K562 (cell line): Measurements from ENCODE around the gene CS. TPM values are rescaled to one million over a fixed set of nuclear protein-coding genes. Genes with fewer than 3 reads are reported as not detected.

Experiments
- ARHGAP35 ChIP-seq: fragments of 450-650 bp; IDR thresholded peaks from 2 replicates; pipeline ENCODE4 v1.6.1; 2018; ENCODE audit not compliant: partially characterized antibody
- CEBPG ChIP-seq, 3 experiments: fragments of 200-800 bp in 1 of 3; sonication (Bioruptor generic) in 1 of 3; sonication (generic) in 1 of 3; formaldehyde crosslinking in 1 of 3; IDR thresholded peaks in 2 of 3; conservative IDR thresholded peaks in 1 of 3; 2 replicates each; pipeline versions ENCODE4 v1.6.1 to v1.8.0; 2016 to 2022; ENCODE audit warnings: missing compliant biosample characterization in 2 of 3, missing genetic modification characterization in 2 of 3, mild to moderate bottlenecking in 1 of 3, missing genetic modification reagents in 1 of 3
- ETS1 ChIP-seq: conservative IDR thresholded peaks from 2 replicates; pipeline ENCODE4 v1.6.1; 2011; ENCODE audit warnings: low read depth, mild to moderate bottlenecking, low read length; ENCODE audit not compliant: control insufficient read depth
- NFE2 ChIP-seq: IDR thresholded peaks from 2 replicates; pipeline ENCODE4 v1.6.1; 2014; ENCODE audit warnings: antibody characterized with exemption, low read depth
- NFE2L1 ChIP-seq: fragments of 450-650 bp; IDR thresholded peaks from 2 replicates; pipeline ENCODE4 v1.6.1; 2016; ENCODE audit warnings: missing genetic modification characterization, low read depth, mild to moderate bottlenecking, missing compliant biosample characterization, moderate library complexity, borderline replicate concordance
- RREB1 ChIP-seq: fragments of 250-450 bp; sonication (Bioruptor Pico); IDR thresholded peaks from 2 replicates; pipeline ENCODE4 v1.4.0; 2020
- ZNF165 ChIP-seq: fragments of 250-450 bp; sonication (Bioruptor Pico); IDR thresholded peaks from 2 replicates; pipeline ENCODE4 v1.4.0; 2020; ENCODE audit warnings: borderline replicate concordance
- ZNF280A ChIP-seq: fragments of 450-650 bp; IDR thresholded peaks from 2 replicates; pipeline ENCODE4 v1.6.1; 2018; ENCODE audit warnings: mild to moderate bottlenecking, low read depth; ENCODE audit not compliant: partially characterized antibody
- ZNF280B ChIP-seq: fragments of 250-450 bp; sonication (Bioruptor Pico); IDR thresholded peaks from 2 replicates; pipeline ENCODE4 v1.5.1; 2021; ENCODE audit warnings: mild to moderate bottlenecking
- ZNF717 ChIP-seq: fragments of 250-450 bp; sonication (Bioruptor Pico); IDR thresholded peaks from 2 replicates; pipeline ENCODE4 v1.5.0; 2021
- ZNF740 ChIP-seq, 3 experiments: fragments of 200-800 bp in 1 of 3; sonication (Bioruptor generic) in 1 of 3; sonication (generic) in 1 of 3; formaldehyde crosslinking in 1 of 3; IDR thresholded peaks; 2 replicates each; pipeline versions ENCODE4 v1.6.1 to v1.8.0; 2016 to 2022; ENCODE audit warnings: mild to moderate bottlenecking in 2 of 3, missing compliant biosample characterization in 2 of 3, missing genetic modification characterization in 2 of 3, missing genetic modification reagents in 1 of 3
- polyA plus RNA-seq, 8 experiments: library from polyadenylated mRNA; depleted of rRNA in 4 of 8; stranded (reverse) in 5 of 8; unstranded in 3 of 8; fragments of >200 nt; fragmentation: Nextera tagmentation in 2 of 8; fragmentation: Illumina TruSeq in 1 of 8; extraction: Ambion mirVana in 2 of 8; extraction: Trizol in 1 of 8; gene quantifications; 2 replicates each; pipeline versions ENCODE4 v1.2.1 to v1.2.3, GENCODE V29; 2011 to 2014; ENCODE audit warnings: inconsistent platforms in 1 of 8, missing spikeins in 1 of 8
- total RNA-seq, 7 experiments: library from RNA; depleted of rRNA in 6 of 7; stranded (reverse); fragments of >200 nt in 6 of 7; fragmentation: Illumina TruSeq in 2 of 7; extraction: Trizol in 2 of 7; gene quantifications; 2 replicates each; pipeline versions ENCODE4 v1.2.1 to v1.2.3, GENCODE V29; 2011 to 2021; ENCODE audit warnings: low replicate concordance in 1 of 7

CS gene
- total and polyA plus RNA-seq, 9 of the 15 experiments (the other 6 are each of a cell fraction or from before 2014, with no cell fraction given) = 99.9 to 390 (median 149) TPM

GRCh38 chr12:56300644-56301464 lies 724 bp upstream of the CS start (continued):
- no peak for TF ChIP-seq RREB1 (CRISPR knock-in tag)
- TF ChIP-seq ETS1 = no peak
- no peak for TF ChIP-seq NFE2L1 (tag)
- no peak for TF ChIP-seq CEBPG (CRISPR knock-in tag; IDR thresholded peaks at IDR 0.05)
- no peak for TF ChIP-seq CEBPG (tag; conservative IDR thresholded peaks at IDR 0.05 in 1 of 2, IDR thresholded peaks at IDR 0.05 in 1 of 2)
- no peak for TF ChIP-seq ZNF280B (CRISPR knock-in tag)
- TF ChIP-seq ZNF280A = no peak
- TF ChIP-seq NFE2 = no peak; the same call in 1 of the 2 replicates
- no peak for TF ChIP-seq ZNF740 (CRISPR knock-in tag; IDR thresholded peaks at IDR 0.05)
- TF ChIP-seq ZNF740 (tag; IDR thresholded peaks at IDR 0.05) = peak in 1 of 2 experiments; percentile 61; a peak in 1 of 4 replicates
- no peak for TF ChIP-seq ARHGAP35
- no peak for TF ChIP-seq ZNF717 (CRISPR knock-in tag)
- no peak for TF ChIP-seq ZNF165 (CRISPR knock-in tag)
